MCF 10A (cell line): ENCODE results near the gene NEAT1. TPM values are rescaled to one million over a fixed set of nuclear protein-coding genes. Genes with fewer than 3 reads are reported as not detected.

Experiments
- BruUV-seq: library from RNA; stranded (reverse); fragments of 400-500 nt; replicated peaks from 2 replicates; lab custom pipeline; 2021; lab: Mats Ljungman, UMichigan
- CTCF ChIA-PET: fragments of 300-600 bp; sonication (Branson Sonifier 250); formaldehyde crosslinking; extraction: SDS; loops from one replicate; lab custom pipeline; 2021; ENCODE audit warnings: antibody characterized with exemption, inconsistent platforms; lab: Yijun Ruan, JAX
- POLR2A ChIA-PET: fragments of 300-600, 350-650 bp; sonication (Branson Sonifier 250); formaldehyde crosslinking; extraction: SDS; loops from one replicate; lab custom pipeline; 2020; ENCODE audit warnings: antibody characterized with exemption, inconsistent platforms; lab: Yijun Ruan, JAX
- DNase-seq: peaks from one replicate; pipeline ENCODE4 v3.0.0-alpha.2; 2018; ENCODE audit not compliant: unreplicated experiment
- H3K27ac Mint-ChIP-seq: one replicate; pipeline ENCODE4 v1.8.0; 2022; ENCODE audit warnings: mild to moderate bottlenecking, low read depth, mixed read lengths; ENCODE audit not compliant: unreplicated experiment
- H3K27me3 Mint-ChIP-seq: one replicate; pipeline ENCODE4 v1.8.0; 2022; ENCODE audit warnings: mixed read lengths; ENCODE audit not compliant: insufficient read depth, unreplicated experiment
- H3K36me3 Mint-ChIP-seq: one replicate; pipeline ENCODE4 v1.8.0; 2022; ENCODE audit warnings: mild to moderate bottlenecking, moderate library complexity, mixed read lengths; ENCODE audit not compliant: insufficient read depth, unreplicated experiment
- H3K4me1 Mint-ChIP-seq: one replicate; pipeline ENCODE4 v1.8.0; 2022; ENCODE audit warnings: mixed read lengths; ENCODE audit not compliant: insufficient read depth, unreplicated experiment
- H3K4me3 Mint-ChIP-seq: one replicate; pipeline ENCODE4 v1.8.0; 2022; ENCODE audit warnings: mild to moderate bottlenecking, moderate library complexity, mixed read lengths; ENCODE audit not compliant: unreplicated experiment
- H3K9me3 Mint-ChIP-seq: one replicate; pipeline ENCODE4 v1.8.0; 2022; ENCODE audit warnings: mixed read lengths; ENCODE audit not compliant: unreplicated experiment
- intact Hi-C: fragments of 100-400 bp; cut with micrococcal nuclease; formaldehyde crosslinking; loops from 2 replicates; pipeline ENCODE4 v1.14.1; 2022
- total RNA-seq: library from RNA; stranded (reverse); gene quantifications from 2 replicates; pipeline ENCODE4 v1.2.3, GENCODE V29; 2022
- TF ChIP-seq, protein P1 (sequence below): fragments of 200-600 bp; IDR thresholded peaks from one replicate; pipeline ENCODE4 v1.8.0; 2022; ENCODE audit warnings: antibody characterized with exemption, mild to moderate bottlenecking; ENCODE audit not compliant: unreplicated experiment

NEAT1 gene
- total RNA-seq, 1 experiment from 2014 or later: 1,026 TPM

DNA sequence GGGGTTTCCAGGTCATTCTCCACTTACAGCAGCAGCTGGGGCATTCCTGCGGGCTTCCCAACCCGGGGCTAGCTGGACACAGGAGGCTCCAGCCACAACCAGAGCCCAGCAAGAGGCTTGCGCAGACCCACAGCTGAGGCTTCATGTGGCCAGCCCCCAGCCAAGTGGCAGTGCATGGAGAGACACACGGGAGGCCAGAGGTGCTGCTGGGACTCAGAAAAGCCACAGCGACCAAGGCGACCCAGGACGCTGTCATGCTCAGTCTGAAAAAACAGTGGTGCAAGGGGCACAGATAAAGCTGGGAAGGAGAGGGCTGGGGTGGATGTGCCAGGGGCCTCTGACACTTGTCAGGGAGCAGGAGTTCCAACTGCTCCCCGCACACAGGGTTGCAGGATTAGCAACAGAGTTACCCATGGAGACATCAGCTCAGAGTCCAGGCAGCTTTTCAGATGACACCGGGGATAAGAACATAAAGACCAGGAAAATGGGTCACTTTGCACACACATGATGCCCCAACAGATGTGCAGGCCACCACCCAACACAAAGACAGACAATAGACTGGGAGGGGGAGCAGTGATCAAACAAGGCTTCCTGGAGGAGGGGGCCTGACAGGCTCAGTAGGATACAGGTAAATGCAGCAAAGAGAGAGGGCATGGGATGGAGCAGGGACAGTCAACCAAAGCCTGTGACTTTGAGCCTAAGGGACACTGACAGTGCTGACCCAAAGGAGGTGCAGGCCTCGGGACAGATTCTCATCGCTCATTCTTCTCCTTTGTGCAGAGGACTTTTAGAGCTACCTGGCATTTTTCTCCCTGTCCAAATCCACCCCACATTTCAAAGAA is 6.9 kb upstream of the NEAT1 start:
- peak overlapping the region; percentile 99 for H3K27ac Mint-ChIP-seq

DNA sequence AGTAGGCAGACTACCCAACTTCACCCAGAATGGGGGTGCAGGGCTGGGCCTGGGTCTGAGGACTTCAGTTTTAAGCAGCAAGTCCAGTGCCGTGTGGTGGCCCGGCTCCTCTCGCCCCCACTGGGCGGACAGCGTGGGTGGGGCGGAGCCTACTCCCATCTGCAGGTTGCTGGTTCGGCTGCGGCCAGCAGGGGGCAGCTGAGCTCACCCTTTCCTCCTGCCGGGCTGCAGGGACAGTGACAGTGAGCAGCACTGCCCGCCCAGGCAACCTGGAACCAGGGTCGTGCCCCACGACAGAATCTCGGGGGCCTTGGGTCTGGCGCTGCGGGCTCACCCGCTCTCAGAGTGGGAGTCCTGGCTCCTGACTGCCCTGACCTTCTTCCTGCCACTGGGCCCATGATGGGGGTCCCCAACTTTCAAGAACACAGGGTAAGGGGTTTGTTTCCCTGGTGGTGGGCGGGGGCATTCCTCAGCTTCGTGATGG is 6.2 kb upstream of the NEAT1 start:
- Mint-ChIP-seq H3K27me3 (no peaks in the 10 kb centered on the region), H3K4me1 (peaks cover 34% of the 10 kb centered on the region), H3K9me3 (no peaks in the 10 kb centered on the region), H3K4me3 (peak overlapping the region; percentile 38), H3K36me3 (peaks cover 26% of the 10 kb centered on the region), H3K27ac (peak overlapping the region; percentile 99)
- CTCF ChIA-PET: interaction anchor here (0.6 to 3.8 kb wide), 35 partner anchors 10 to 534 kb away, joined by 3 to 47 read pairs (median 4); partner anchors contain the start of genes FRMD8, MALAT1 and SLC25A45
- BruUV-seq: no TSS peak
- TF ChIP-seq, protein P1, sequence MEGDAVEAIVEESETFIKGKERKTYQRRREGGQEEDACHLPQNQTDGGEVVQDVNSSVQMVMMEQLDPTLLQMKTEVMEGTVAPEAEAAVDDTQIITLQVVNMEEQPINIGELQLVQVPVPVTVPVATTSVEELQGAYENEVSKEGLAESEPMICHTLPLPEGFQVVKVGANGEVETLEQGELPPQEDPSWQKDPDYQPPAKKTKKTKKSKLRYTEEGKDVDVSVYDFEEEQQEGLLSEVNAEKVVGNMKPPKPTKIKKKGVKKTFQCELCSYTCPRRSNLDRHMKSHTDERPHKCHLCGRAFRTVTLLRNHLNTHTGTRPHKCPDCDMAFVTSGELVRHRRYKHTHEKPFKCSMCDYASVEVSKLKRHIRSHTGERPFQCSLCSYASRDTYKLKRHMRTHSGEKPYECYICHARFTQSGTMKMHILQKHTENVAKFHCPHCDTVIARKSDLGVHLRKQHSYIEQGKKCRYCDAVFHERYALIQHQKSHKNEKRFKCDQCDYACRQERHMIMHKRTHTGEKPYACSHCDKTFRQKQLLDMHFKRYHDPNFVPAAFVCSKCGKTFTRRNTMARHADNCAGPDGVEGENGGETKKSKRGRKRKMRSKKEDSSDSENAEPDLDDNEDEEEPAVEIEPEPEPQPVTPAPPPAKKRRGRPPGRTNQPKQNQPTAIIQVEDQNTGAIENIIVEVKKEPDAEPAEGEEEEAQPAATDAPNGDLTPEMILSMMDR: peak; percentile 94
- peak; percentile 85 for DNase-seq
- intact Hi-C loops: loop anchor here (1.0 to 2.0 kb wide), 3 partner anchors 14 to 94 kb away; no protein-coding TSS in a partner anchor
- POLR2A ChIA-PET: interaction anchor here (0.6 to 21.4 kb wide), 14 partner anchors 9 to 82 kb away, joined by 3 to 2994 read pairs (median 23); partner anchors contain the start of genes FRMD8, MALAT1 and SLC25A45

More for the DNA sequence above, 6.9 kb upstream of the NEAT1 start:
- CTCF ChIA-PET: interaction anchor here (0.7 to 3.8 kb wide), 30 partner anchors 8 to 290 kb away, joined by 3 to 47 read pairs (median 4); partner anchors contain the start of genes FRMD8, MALAT1 and SLC25A45
- Mint-ChIP-seq H3K27me3 (no peaks in the 10 kb centered on the region), H3K4me3 (peak overlapping the region; percentile 38), H3K9me3 (no peaks in the 10 kb centered on the region), H3K4me1 (peaks cover 34% of the 10 kb centered on the region), H3K36me3 (peaks cover 28% of the 10 kb centered on the region)
- DNase-seq: peak; percentile 8
- TF ChIP-seq, protein P1: no peak
- intact Hi-C loops: loop anchor here (1.0 to 2.0 kb wide), 3 partner anchors 15 to 95 kb away; no protein-coding TSS in a partner anchor
- BruUV-seq: no TSS peak
- POLR2A ChIA-PET: interaction anchor here (0.6 to 21.4 kb wide), 14 partner anchors 8 to 82 kb away, joined by 3 to 2994 read pairs (median 8); partner anchors contain the start of genes FRMD8, MALAT1 and SLC25A45

DNA sequence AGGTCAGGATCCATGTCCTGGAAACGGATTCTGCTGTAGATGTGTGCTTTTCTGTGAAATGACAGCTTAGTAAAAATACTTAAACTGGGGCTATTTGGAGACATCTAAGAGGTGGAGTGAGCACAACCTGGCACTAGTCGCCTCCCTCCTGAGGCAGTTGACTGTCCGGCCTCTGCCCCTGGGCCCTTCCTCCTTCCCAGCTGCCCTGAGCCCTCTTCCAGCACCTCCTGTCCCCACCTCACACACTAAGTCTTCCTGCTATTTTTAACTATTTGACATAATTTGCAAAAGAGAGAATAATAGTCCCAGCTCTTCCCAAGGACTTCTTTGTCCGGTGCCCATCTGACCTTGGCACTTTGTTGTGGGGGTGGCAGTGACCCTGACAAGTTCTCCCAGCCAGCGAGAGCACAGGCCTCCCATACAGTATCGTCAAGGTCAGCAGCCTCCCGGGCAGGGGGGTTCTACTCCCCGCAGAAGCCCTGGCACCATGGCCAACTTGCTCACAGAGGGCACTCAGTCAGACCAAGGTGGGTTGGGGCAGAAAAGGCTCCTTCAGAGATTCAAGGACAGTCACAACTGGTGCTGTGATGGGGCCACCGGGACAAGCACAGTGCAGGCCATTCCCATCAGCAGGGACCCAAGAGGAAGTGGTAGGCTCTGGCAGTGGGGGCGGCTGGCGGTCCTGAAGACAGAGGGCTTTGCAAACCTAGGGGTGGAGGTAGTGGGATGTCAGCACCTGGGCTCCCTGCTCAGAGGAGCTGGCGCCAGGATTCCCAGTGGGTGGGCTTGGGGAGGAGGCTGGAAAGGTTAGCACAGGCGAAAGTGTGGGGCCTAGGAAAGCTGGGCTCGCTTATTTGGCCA is 5.5 kb upstream of the NEAT1 start:
- Mint-ChIP-seq H3K4me3 (peak overlapping the region; percentile 38), H3K36me3 (peaks cover 21% of the 10 kb centered on the region), H3K9me3 (no peaks in the 10 kb centered on the region), H3K27me3 (no peaks in the 10 kb centered on the region), H3K27ac (peak overlapping the region; percentile 99), H3K4me1 (peaks cover 34% of the 10 kb centered on the region)
- POLR2A ChIA-PET: interaction anchor here (1.0 to 21.4 kb wide), 12 partner anchors 9 to 81 kb away, joined by 3 to 2994 read pairs (median 137); partner anchors contain the start of genes FRMD8, MALAT1 and SLC25A45
- no TSS peak for BruUV-seq
- TF ChIP-seq, protein P1: no peak
- CTCF ChIA-PET: interaction anchor here (0.5 to 3.8 kb wide), 28 partner anchors 11 to 533 kb away, joined by 3 to 47 read pairs (median 4); partner anchors contain the start of genes FRMD8 and SLC25A45
- peak; percentile 27 for DNase-seq
- intact Hi-C loops: loop anchor here (1.0 to 2.0 kb wide), 3 partner anchors 14 to 93 kb away; no protein-coding TSS in a partner anchor
